Testis (tissue), 3 donors: ENCODE results near the gene RPS27L. TPM values are rescaled to one million over a fixed set of nuclear protein-coding genes. Genes with fewer than 3 reads are reported as not detected.

Source experiments
- DNase-seq: peaks from one replicate; pipeline ENCODE4 v3.0.0-alpha.2; 2019
- H3K27ac ChIP-seq, 2 donors: fragments of 200-600 bp; sonication (generic); one replicate each; pipeline ENCODE4 v1.5.1; 2019
- H3K27me3 ChIP-seq: fragments of 200-600 bp; sonication (generic); one replicate; pipeline ENCODE4 v1.5.1; 2019
- H3K36me3 ChIP-seq: fragments of 200-600 bp; sonication (generic); one replicate; pipeline ENCODE4 v1.5.1; 2017; ENCODE audit warnings: low read depth; ENCODE audit errors: missing control alignments
- H3K4me1 ChIP-seq: fragments of 200-600 bp; sonication (generic); one replicate; pipeline ENCODE4 v1.5.1; 2019
- H3K4me3 ChIP-seq, 2 donors: fragments of 200-600 bp; sonication (generic); one replicate each; pipeline ENCODE4 v1.5.1; 2017 to 2019
- H3K9me3 ChIP-seq: fragments of 200-600 bp; sonication (generic); one replicate; pipeline ENCODE4 v1.5.1; 2017
- CTCF ChIP-seq, 3 experiments: fragments of 450-650 bp in 2 of 3; fragments of 200-600 bp in 1 of 3; sonication (generic) in 1 of 3; IDR thresholded peaks; one replicate each; pipeline ENCODE4 v1.5.1; 2016 to 2019; ENCODE audit warnings: antibody characterized with exemption in 3 of 3, mild to moderate bottlenecking in 2 of 3, moderate library complexity in 1 of 3
- POLR2A ChIP-seq: fragments of 450-650 bp; IDR thresholded peaks from one replicate; pipeline ENCODE4 v1.6.1; 2017; ENCODE audit warnings: antibody characterized with exemption, mild to moderate bottlenecking, moderate library complexity
- whole genome bisulfite sequencing, 2 donors: methylation state at CpG; one replicate each; pipeline ENCODE4 v1.1.5; 2018; 5-methylcytosine and 5-hydroxymethylcytosine counted together
- intact Hi-C: fragments of 100-400 bp; cut with DNase I; formaldehyde crosslinking; loops from one replicate; pipeline ENCODE4 v1.15.1; 2023; ENCODE audit warnings: low total_unique reads
- polyA plus RNA-seq: library from polyadenylated mRNA; stranded (reverse); fragments of 350-450 nt; fragmentation: Illumina TruSeq; extraction: RNeasy Lipid Tissue Mini Kit (QIAGEN cat#74804); gene quantifications from one replicate; pipeline ENCODE4 v1.2.3, GENCODE V29; 2014; ENCODE audit warnings: low read depth, low replicate concordance; ENCODE audit not compliant: insufficient read depth
- total RNA-seq, 2 donors: library from RNA; depleted of rRNA; stranded (reverse); fragments of >200 nt; gene quantifications; one replicate each; pipeline ENCODE4 v1.2.3, GENCODE V29; 2016

RPS27L gene
- total and polyA plus RNA-seq, 3 donors from 2014 or later: 34.3 to 69.7 (median 46.6) TPM

- no peaks in the 10 kb centered on the region for H3K36me3 ChIP-seq
- no peaks in the 10 kb centered on the region for H3K4me1 ChIP-seq
- DNase-seq: no peak
- H3K9me3 ChIP-seq: no peaks in the 10 kb centered on the region
- no peak for TF ChIP-seq POLR2A
- no peak for TF ChIP-seq CTCF (IDR thresholded peaks at IDR 0.05)
- no peaks in the 10 kb centered on the region for H3K27me3 ChIP-seq
- H3K27ac ChIP-seq: no peak overlapping the region
- 74% methylated on average over 9 of the region's 9 CpGs for WGBS, 2 donors
- H3K4me3 ChIP-seq: no peak overlapping the region
- intact Hi-C loops: no loop called here
Observed at GRCh38 chr15:63124506-63124905, 32.8 kb downstream of the RPS27L start.

GRCh38 chr15:63122002-63122875 lies 35.0 kb downstream of the RPS27L start:
- Histone ChIP-seq H3K9me3 (no peaks in the 10 kb centered on the region), H3K36me3 (no peaks in the 10 kb centered on the region), H3K4me1 (no peaks in the 10 kb centered on the region), H3K27me3 (no peaks in the 10 kb centered on the region), H3K4me3 (peak overlapping the region; percentile 73 to 99), H3K27ac (peak overlapping the region; percentile 81 to 93)
- TF ChIP-seq CTCF (IDR thresholded peaks at IDR 0.05): no peak
- TF ChIP-seq POLR2A: no peak
- peak; percentile 87 for DNase-seq
- intact Hi-C loops: no loop called here
- 1 to 3% methylated on average over 12 to 46 of the region's 59 CpGs for WGBS, 2 donors

DNA sequence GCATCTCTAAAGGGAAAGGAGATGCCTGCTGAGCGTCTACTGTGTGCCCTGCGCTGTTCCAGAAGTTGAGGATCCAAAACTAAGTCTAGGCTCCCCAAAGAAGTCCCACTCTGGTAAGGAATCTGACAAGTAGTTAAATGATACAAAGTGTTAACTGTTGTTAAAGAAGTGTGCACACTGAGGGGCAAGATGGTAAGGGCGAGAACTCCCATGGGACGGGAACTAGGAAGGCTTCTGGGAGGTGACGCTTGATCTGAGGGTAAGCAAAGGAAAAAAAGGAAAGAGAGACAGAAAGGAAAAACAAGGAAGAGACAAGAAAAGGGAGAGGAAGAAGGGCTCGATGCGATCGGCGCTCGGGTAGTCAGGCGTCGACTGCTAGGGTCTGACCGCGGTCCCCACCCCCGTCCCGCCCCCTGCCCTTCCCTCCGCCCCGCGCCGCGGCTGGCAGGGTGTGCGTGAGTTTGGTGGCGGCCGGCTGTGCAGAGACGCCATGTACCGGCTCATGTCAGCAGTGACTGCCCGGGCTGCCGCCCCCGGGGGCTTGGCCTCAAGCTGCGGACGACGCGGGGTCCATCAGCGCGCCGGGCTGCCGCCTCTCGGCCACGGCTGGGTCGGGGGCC lies 35.8 kb downstream of the RPS27L start, which contains the start of gene LACTB:
LACTB (plus strand) TSS at position 480 of the 620 bp plus-strand sequence; CDS start at position 491, 11 bp downstream.
- H3K27ac ChIP-seq: peak within 1 kb of the TSS; percentile 81 to 93
- H3K4me3 ChIP-seq: peak within 1 kb of the TSS; percentile 73 to 99
- 1 to 2% methylated on average over 26 to 38 of the region's 40 CpGs for WGBS, 2 donors
- DNase-seq: peak; percentile 93
- H3K4me1 ChIP-seq: no peaks in the 10 kb centered on the region
- no peaks in the 10 kb centered on the region for H3K27me3 ChIP-seq
- intact Hi-C loops: no loop called here
- H3K36me3 ChIP-seq: no peaks in the 10 kb centered on the region
- no peaks in the 10 kb centered on the region for H3K9me3 ChIP-seq
- no peak for TF ChIP-seq CTCF (IDR thresholded peaks at IDR 0.05)
- TF ChIP-seq POLR2A: no peak

DNA sequence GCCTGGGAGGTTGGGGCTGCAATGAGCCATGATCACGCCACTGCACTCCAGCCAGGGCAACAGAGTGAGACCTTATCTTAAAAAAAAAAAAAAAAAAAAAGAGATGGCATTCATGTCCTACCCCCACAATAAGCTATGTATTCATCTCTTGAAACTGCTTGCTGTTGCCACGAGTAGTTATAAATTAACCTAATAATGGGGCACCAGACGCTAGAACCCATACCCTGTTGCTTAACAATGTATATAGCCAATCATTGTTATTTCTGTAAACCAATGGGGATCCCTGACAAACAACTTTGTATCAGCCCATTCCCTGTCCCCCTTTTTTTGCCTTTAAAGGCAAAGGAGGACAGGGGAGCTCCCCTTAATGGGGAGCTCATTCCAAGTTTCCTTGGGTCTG lies 38.4 kb downstream of the RPS27L start:
- no peaks in the 10 kb centered on the region for H3K27me3 ChIP-seq
- H3K4me3 ChIP-seq: no peak overlapping the region
- intact Hi-C loops: no loop called here
- TF ChIP-seq CTCF (IDR thresholded peaks at IDR 0.05): no peak
- TF ChIP-seq POLR2A: no peak
- H3K4me1 ChIP-seq: no peaks in the 10 kb centered on the region
- 79 to 83% methylated on average over 3 of the region's 3 CpGs for WGBS, 2 donors
- no peak for DNase-seq
- no peak overlapping the region for H3K27ac ChIP-seq
- H3K9me3 ChIP-seq: no peaks in the 10 kb centered on the region
- H3K36me3 ChIP-seq: no peaks in the 10 kb centered on the region
